Measurements from ENCODE around the gene RCAN1. TPM values are rescaled to one million over a fixed set of nuclear protein-coding genes. Genes with fewer than 3 reads are reported as not detected.
A peak's percentile ranks its signal among the peaks of the same experiment; 100 is the strongest.

Gene RCAN1
- total RNA-seq, 1 donor from 2014 or later, result 22.1 TPM

DNA sequence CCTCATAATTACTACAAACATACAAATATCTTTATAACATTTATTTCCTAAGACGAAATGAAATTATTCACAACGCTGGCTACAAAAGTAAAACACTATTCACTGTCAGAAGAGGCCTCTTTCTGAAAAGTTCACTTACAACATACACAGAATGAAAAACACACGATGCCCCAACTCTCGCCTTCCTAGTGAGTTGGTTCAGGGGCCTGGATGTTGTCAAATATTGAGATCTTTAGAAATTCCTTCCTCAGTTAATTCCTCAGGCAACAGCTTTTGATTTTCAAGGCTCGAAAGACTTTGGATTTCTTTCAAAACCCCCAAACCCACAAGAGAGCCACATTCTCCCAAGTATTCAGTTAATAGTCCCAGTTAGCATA is 88.7 kb downstream of the RCAN1 start:
- FAIRE-seq (no peak), DNase-seq (ENCODE audit: low read depth) (no peak)
- TF ChIP-seq, protein P1, sequence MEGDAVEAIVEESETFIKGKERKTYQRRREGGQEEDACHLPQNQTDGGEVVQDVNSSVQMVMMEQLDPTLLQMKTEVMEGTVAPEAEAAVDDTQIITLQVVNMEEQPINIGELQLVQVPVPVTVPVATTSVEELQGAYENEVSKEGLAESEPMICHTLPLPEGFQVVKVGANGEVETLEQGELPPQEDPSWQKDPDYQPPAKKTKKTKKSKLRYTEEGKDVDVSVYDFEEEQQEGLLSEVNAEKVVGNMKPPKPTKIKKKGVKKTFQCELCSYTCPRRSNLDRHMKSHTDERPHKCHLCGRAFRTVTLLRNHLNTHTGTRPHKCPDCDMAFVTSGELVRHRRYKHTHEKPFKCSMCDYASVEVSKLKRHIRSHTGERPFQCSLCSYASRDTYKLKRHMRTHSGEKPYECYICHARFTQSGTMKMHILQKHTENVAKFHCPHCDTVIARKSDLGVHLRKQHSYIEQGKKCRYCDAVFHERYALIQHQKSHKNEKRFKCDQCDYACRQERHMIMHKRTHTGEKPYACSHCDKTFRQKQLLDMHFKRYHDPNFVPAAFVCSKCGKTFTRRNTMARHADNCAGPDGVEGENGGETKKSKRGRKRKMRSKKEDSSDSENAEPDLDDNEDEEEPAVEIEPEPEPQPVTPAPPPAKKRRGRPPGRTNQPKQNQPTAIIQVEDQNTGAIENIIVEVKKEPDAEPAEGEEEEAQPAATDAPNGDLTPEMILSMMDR (IDR thresholded peaks at IDR 0.05; ENCODE audit: insufficient read depth, low read length, severe bottlenecking), result no peak
- peaks cover 11% of the 10 kb centered on the region for H3K36me3 ChIP-seq (ENCODE audit: control insufficient read depth, insufficient read depth, low read length)
- H3K27me3 ChIP-seq (ENCODE audit: control insufficient read depth, insufficient read depth, low read length), result no peaks in the 10 kb centered on the region
- H3K4me3 ChIP-seq (ENCODE audit: low read depth, low read length), result peak overlapping the region; percentile 44

DNA sequence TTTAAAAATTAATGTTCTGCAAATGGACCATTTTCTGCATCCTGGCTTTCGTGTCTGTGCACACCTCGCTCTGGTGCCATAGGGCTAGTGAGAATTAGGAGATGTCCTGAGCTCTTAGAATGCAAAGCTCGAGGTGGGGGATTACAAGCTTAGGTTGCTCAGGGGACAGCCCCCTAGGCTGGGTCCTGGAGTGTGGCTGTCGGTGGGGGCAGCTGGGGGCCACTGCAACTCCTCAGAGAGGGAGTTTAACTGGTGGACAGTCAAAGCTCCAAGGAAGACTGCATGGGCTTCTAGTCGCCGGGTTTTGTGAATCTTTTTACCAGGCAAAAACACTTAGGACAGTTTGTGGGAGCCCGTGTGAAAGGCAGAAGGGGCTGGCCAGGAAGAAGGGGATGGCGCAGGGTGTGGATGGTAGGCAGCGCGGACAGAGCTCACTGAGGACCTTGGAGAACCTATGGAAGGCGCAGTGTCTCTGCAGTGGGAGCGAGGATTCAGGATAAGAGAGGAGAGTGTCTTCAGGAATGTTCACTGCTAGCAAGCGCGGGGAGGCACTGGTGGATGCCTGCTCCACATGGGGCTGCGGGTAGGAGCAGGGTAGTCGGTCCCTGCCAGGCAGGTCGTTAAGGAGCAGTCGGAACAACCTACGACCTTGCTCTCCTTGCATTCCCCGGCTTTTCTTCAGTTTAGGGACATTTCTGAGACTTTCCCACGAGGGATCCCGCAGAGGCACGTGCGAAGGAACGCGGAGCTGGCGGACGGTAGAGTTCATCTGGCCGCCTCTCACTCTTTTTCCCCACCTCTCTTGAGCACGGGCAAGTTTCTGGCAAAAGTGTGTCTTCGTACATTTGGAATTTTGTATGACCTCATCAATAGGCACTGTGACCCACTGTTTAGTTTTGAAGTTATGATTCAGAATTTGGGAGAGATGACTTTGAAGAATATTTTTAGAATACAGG is 90.0 kb downstream of the RCAN1 start:
- DNase-seq (ENCODE audit: low read depth) (peak; percentile 57), FAIRE-seq (no peak)
- Histone ChIP-seq H3K4me3 (ENCODE audit: low read depth, low read length) (no peak overlapping the region), H3K27me3 (ENCODE audit: control insufficient read depth, insufficient read depth, low read length) (no peaks in the 10 kb centered on the region), H3K36me3 (ENCODE audit: control insufficient read depth, insufficient read depth, low read length) (peaks cover 14% of the 10 kb centered on the region)
- TF ChIP-seq, protein P1 (IDR thresholded peaks at IDR 0.05; ENCODE audit: insufficient read depth, low read length, severe bottlenecking), result no peak

DNA sequence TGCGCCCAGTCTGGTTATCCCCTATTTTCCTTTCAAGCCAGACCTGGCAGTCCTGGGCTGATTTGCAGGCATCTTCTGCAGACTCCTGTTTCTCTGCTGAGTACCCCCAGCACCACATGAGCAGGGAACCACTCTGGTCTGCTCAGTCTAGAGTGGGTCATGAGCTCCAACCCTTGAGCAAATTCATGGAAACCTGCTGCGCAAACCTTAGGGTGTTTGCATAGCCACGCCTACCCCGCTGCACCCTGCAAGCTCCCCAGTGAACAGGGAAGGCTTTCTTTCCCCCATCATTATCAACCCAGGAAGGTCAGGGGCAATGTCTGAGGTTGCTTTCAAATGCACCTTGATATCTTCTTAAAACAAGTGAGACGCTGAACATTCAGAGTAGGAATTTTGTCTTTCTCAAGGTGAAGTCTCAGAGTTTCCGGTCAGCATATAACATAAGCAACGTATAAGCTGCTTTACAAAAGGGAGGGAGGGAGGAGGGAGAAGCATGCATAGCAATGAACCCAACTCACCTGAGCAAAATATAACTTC is 91.8 kb downstream of the RCAN1 start:
- Histone ChIP-seq H3K36me3 (ENCODE audit: control insufficient read depth, insufficient read depth, low read length) (peaks cover 14% of the 10 kb centered on the region), H3K27me3 (ENCODE audit: control insufficient read depth, insufficient read depth, low read length) (no peaks in the 10 kb centered on the region), H3K4me3 (ENCODE audit: low read depth, low read length) (no peak overlapping the region)
- DNase-seq (ENCODE audit: low read depth) (no peak), FAIRE-seq (no peak)
- TF ChIP-seq, protein P1 (IDR thresholded peaks at IDR 0.05; ENCODE audit: insufficient read depth, low read length, severe bottlenecking), result no peak

DNA sequence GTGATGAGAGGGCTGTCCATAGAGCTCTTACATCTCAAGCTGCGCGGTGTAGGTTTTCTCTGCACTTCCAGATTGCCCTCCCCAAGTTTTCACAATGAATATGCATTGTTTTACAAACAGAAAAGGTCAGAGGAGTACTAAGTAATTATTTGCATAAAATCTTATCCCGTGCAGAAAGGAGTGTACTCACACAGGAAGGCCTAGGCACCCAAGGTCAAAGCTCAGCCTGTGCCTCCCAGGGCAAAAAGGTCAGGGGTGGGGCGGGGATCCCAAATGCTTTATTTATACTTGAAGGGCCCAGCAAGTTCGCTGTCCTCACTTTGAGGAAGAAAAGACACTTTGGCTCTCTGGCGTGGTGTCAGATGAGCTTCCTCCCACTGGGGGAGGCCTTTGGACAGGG is 92.6 kb downstream of the RCAN1 start:
- no peak overlapping the region for H3K4me3 ChIP-seq (ENCODE audit: low read depth, low read length)
- DNase-seq (ENCODE audit: low read depth), result no peak
- H3K36me3 ChIP-seq (ENCODE audit: control insufficient read depth, insufficient read depth, low read length), result peaks cover 17% of the 10 kb centered on the region
- H3K27me3 ChIP-seq (ENCODE audit: control insufficient read depth, insufficient read depth, low read length), result no peaks in the 10 kb centered on the region
- TF ChIP-seq, protein P1 (IDR thresholded peaks at IDR 0.05; ENCODE audit: insufficient read depth, low read length, severe bottlenecking), result no peak
- no peak for FAIRE-seq

DNA sequence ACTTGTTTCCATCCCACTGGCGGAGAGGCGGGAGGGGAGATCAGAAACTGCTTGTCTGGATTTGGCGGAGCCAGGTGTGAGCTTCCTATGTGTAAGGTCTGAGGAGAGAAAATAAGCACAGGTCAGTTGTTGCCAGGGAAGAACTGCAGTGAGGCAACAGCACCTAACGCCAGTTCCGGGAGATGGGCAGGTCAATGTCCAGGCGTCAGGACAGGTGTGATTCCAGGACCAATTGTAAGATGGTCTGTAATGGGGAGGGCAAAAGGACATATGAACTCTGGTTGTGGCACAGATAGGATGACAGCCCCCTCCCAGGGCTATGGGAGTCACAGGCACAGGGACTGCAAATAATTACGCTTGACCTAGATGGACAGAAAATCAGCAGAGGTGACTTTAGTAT is 93.4 kb downstream of the RCAN1 start:
- peaks cover 17% of the 10 kb centered on the region for H3K36me3 ChIP-seq (ENCODE audit: control insufficient read depth, insufficient read depth, low read length)
- TF ChIP-seq, protein P1 (IDR thresholded peaks at IDR 0.05; ENCODE audit: insufficient read depth, low read length, severe bottlenecking), result no peak
- FAIRE-seq (no peak), DNase-seq (ENCODE audit: low read depth) (no peak)
- H3K27me3 ChIP-seq (ENCODE audit: control insufficient read depth, insufficient read depth, low read length), result no peaks in the 10 kb centered on the region
- no peak overlapping the region for H3K4me3 ChIP-seq (ENCODE audit: low read depth, low read length)
